Large intestine (tissue), 3 donors: ENCODE measurements around the gene GFM1. TPM values are rescaled to one million over a fixed set of nuclear protein-coding genes. Genes with fewer than 3 reads are reported as not detected.

Experiments
- DNase-seq, 2 donors: peaks; one replicate each; pipeline versions ENCODE4 v3.0.0 to v3.0.0-alpha.2; 2013
- H3K27ac ChIP-seq: one replicate; pipeline ENCODE4 v1.5.1; 2013; ENCODE audit warnings: low read length
- H3K27me3 ChIP-seq: 2 replicates; pipeline ENCODE4 v1.6.1; 2013; ENCODE audit warnings: low read length; ENCODE audit not compliant: control insufficient read depth, insufficient read depth
- H3K36me3 ChIP-seq: 2 replicates; pipeline ENCODE4 v1.6.1; 2013; ENCODE audit warnings: low read length; ENCODE audit not compliant: control insufficient read depth, insufficient read depth
- H3K4me1 ChIP-seq: one replicate; pipeline ENCODE4 v1.6.1; 2013; ENCODE audit warnings: low read length; ENCODE audit not compliant: control insufficient read depth, insufficient read depth
- H3K4me3 ChIP-seq: one replicate; pipeline ENCODE4 v1.5.1; 2013; ENCODE audit warnings: low read length
- H3K9me3 ChIP-seq: one replicate; pipeline ENCODE4 v1.6.1; 2013; ENCODE audit warnings: mild to moderate bottlenecking, low read depth, low read length, moderate library complexity; ENCODE audit not compliant: control insufficient read depth
- WGBS: methylation state at CpG from one replicate; pipeline ENCODE4 v1.1.5; 2013; ENCODE audit warnings: low lambda C conversion rate; ENCODE audit not compliant: insufficient coverage; 5-methylcytosine and 5-hydroxymethylcytosine counted together
- polyA plus RNA-seq: library from polyadenylated mRNA; unstranded; fragments of 120-200 nt; gene quantifications from one replicate; pipeline ENCODE4 v1.2.1, GENCODE V29; 2013

The GFM1 gene
- polyA plus RNA-seq, 1 donor: 41.8 TPM

DNA sequence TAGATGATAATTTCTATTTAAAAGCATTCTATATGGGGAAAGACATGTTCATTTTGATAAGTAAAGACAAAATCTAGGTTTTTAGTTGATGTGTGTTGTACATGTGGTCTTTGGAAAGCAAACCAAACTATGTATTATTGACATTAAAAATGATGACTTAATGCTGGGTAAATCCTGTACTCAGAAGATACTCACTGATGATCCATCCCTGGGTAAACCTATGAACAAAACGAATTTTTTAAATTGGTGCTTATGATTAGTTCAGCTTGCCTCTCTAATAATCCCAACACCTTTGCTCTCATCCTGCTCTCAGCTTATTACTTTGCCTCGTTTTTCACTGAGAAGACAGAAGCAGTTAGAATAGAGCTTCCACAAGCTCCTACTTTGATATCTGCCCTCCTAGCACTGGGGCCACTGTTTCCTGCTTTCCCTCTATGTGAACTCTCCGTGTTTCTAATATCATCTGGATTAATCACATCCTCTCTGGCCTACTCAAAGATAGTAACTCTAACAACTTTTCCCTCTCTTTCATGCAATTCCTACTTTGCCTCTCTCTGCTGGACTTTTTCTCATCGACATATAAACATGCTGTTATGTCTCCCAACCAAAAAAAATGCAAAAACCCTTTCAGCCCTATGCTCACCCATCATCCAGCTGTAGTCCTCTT is 58.6 kb downstream of the GFM1 start:
- no peak overlapping the region for H3K4me3 ChIP-seq
- no peaks in the 10 kb centered on the region for H3K4me1 ChIP-seq
- H3K36me3 ChIP-seq: peaks cover 45% of the 10 kb centered on the region
- H3K9me3 ChIP-seq: no peaks in the 10 kb centered on the region
- DNase-seq: no peak
- H3K27me3 ChIP-seq: no peaks in the 10 kb centered on the region
- 96% methylated on average over 3 of the region's 4 CpGs for WGBS
- H3K27ac ChIP-seq: no peak overlapping the region

DNA sequence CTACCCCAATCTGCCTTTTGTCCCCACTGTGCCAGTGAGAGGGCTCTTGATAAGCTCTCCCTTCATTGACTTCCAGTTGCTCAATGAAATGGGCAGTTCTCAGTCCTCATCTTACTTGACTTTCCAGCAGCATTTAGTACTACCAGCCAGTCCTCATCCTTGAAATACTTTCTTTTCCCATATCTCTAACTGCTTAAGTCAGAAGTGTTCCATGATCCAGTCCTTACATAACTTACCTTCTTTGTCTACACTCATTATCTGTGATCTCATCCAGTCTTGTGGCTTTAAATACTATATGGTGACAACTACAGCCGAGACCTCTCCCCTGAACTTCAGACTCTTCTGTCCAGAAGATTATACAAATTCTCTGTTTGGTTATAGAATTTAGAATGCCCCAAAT is 59.2 kb downstream of the GFM1 start:
- Histone ChIP-seq H3K9me3 (no peaks in the 10 kb centered on the region), H3K36me3 (peaks cover 48% of the 10 kb centered on the region), H3K4me3 (no peak overlapping the region), H3K27me3 (no peaks in the 10 kb centered on the region), H3K4me1 (no peaks in the 10 kb centered on the region), H3K27ac (no peak overlapping the region)
- no CpG with 5 or more reads among the region's 1 CpG for WGBS
- DNase-seq: no peak

DNA sequence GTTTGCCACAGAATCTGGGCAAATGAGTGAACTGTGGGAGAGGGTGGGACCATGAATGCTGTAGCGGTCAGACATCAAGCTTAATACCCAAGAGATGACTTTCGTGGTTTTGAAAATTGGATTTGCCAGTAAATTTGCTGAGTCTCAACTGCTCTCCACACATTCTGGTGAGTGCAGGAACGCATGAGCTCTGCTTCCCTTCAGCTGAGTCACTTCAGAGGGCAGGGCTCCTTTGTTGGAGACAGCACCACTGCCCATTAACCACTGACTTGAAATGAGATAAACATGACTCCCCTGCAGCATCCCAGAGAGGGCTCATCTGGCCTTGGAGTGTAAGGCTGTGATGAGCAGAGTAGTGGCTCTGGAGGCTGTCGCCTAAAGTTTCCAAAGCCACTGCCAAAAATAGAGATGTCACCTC is 65.3 kb downstream of the GFM1 start:
- no peak overlapping the region for H3K4me3 ChIP-seq
- H3K27me3 ChIP-seq: no peaks in the 10 kb centered on the region
- H3K36me3 ChIP-seq: peaks cover 62% of the 10 kb centered on the region
- no peaks in the 10 kb centered on the region for H3K9me3 ChIP-seq
- 50% methylated on average over 2 of the region's 4 CpGs for WGBS
- no peak for DNase-seq
- no peaks in the 10 kb centered on the region for H3K4me1 ChIP-seq
- H3K27ac ChIP-seq: no peak overlapping the region

DNA sequence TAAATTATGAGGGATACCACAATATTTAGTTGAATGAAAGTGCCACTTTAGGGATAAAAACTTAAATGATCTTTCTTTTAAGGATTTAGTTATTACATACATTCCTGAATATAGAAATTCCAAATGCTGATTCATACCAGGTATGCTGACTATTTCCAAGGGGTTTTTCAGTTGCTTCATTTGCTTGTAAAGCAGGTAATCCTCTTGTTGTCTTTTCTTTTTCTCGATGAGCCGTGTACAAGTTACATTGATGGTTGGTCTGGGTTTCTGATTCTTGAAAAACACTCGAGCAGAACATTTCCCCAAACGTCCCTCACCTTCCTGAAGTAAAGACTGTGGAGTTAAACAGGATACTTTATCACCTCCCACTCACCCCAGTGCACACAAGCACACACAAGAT is 66.3 kb downstream of the GFM1 start:
- Histone ChIP-seq H3K4me3 (no peak overlapping the region), H3K27me3 (no peaks in the 10 kb centered on the region), H3K4me1 (no peaks in the 10 kb centered on the region), H3K27ac (no peak overlapping the region), H3K9me3 (no peaks in the 10 kb centered on the region), H3K36me3 (peaks cover 55% of the 10 kb centered on the region)
- WGBS: no CpG with 5 or more reads among the region's 4 CpGs
- no peak for DNase-seq

DNA sequence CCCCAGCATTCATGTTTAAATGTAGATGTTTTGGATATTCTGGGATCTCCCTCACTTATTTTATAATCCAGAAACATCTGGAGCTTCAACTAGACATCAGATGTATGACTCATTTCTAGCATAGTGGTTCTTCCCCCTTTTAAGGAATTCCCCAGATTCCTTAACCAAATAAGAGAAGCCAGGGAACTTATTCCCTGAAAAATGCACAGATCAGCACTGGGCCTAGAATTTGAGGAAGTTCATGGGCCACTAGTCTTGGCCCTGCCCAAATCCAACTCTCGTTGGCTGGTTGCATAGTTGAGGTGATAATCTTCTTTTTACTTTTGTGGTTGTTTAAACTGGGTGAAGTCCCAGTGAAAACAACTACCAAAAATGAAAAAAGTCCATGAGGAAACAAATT is 67.6 kb downstream of the GFM1 start:
- no peak for DNase-seq
- H3K27me3 ChIP-seq: no peaks in the 10 kb centered on the region
- no CpG with 5 or more reads among the region's 1 CpG for WGBS
- peaks cover 53% of the 10 kb centered on the region for H3K36me3 ChIP-seq
- no peaks in the 10 kb centered on the region for H3K9me3 ChIP-seq
- no peaks in the 10 kb centered on the region for H3K4me1 ChIP-seq
- no peak overlapping the region for H3K4me3 ChIP-seq
- H3K27ac ChIP-seq: no peak overlapping the region

DNA sequence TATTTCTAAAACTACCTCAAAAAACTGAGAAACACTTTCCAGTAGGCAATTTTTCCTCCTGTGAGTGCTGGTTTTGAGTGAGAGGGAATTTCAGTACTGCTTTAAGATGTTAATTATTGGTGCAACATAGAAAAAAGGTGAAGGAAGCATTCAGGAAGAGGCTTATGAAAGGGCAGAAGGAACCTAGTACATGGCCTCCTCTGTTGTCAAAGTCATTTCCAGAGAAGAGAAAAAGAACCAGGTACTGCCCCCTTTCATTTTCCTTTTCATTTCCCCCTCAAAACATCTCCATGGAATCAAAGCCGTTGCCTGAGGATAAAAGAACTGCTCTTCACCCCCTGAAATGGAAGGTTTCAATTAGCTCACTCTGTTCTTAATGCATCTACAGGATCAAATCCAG is 68.1 kb downstream of the GFM1 start:
- Histone ChIP-seq H3K4me1 (no peaks in the 10 kb centered on the region), H3K36me3 (peaks cover 56% of the 10 kb centered on the region), H3K9me3 (no peaks in the 10 kb centered on the region), H3K27ac (no peak overlapping the region), H3K27me3 (no peaks in the 10 kb centered on the region), H3K4me3 (no peak overlapping the region)
- DNase-seq: no peak
- WGBS: no CpG with 5 or more reads among the region's 1 CpG

DNA sequence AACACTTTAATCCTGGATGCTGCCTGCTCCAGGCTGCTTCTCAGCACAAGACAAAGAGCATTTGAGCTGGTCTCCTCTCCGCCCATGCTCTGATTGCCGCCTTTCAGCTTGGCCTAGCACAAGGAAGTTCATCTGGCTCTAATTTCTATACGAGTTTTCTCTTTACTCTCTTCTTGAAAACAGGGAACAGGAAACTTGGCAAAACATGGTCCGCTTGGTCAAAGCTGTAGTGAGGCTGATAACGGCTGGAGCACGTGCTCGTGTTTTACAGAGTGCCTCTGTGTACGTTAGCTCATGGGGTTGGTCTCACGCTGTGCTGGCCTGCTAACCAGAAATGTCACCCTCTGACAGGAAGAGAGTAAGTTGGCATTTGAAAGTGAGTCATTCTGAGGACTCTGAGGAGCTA is 68.8 kb downstream of the GFM1 start:
- WGBS: 80% methylated on average over 1 of the region's 9 CpGs
- no peak for DNase-seq
- H3K4me3 ChIP-seq: no peak overlapping the region

DNA sequence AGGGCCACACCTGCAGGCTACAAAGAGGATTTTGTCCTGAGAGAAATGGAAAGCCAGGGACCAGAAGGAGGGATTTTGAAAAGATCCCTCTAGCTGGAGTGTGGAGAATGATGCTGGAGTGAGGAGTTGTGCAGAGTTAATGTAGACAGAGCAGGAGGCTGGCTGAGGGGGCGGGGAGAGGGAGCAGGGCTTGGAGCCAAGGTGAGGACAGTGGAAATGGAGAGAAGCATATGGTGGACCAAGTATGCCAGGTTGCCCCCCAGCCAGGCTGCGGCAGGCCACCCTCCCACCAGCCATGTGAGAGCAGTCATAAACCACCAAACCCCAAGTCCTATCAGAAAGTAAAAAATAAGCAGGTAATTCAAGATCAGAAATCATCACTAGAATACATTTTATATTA is 73.2 kb downstream of the GFM1 start:
- peaks cover 3% of the 10 kb centered on the region for H3K4me1 ChIP-seq
- no peaks in the 10 kb centered on the region for H3K27me3 ChIP-seq
- WGBS: no CpG with 5 or more reads among the region's 2 CpGs
- H3K9me3 ChIP-seq: no peaks in the 10 kb centered on the region
- H3K36me3 ChIP-seq: peaks cover 39% of the 10 kb centered on the region
- no peak overlapping the region for H3K4me3 ChIP-seq
- no peak overlapping the region for H3K27ac ChIP-seq
- DNase-seq: no peak

More for the DNA sequence above, 68.8 kb downstream of the GFM1 start:
- Histone ChIP-seq H3K27me3 (no peaks in the 10 kb centered on the region), H3K9me3 (no peaks in the 10 kb centered on the region), H3K27ac (no peak overlapping the region), H3K36me3 (peaks cover 56% of the 10 kb centered on the region), H3K4me1 (no peaks in the 10 kb centered on the region)

DNA sequence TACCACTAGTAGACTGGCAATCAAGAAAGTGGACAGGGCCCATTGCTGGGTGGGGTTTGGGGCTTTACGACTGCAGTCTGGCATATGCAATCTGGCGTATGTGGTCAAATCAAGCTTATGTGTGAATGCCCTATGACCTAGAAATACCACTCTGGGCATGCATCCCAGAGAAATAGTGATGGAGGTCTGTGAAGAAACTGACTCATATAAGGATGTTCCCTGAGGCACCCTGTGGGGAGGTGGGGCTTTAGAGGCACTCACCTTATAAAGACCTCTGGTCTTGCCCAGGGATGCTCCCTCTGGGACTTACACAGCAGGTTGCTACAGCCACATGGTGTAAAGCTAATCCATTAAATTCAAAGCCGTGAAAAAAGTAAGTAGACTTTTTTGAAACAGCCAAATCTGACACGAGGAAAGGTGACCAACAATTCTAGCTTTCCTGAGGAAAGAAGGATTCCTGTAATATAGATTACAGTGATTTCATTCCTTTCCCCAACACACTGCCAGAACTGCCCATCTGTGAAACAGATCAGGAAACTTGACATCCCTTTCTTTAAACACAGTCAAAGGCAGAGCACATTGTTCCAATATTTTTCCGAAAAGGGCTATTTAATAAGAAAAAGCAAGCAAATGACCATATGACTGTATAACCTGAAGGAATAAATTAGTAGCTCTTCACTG is 74.3 kb downstream of the GFM1 start:
- no peak overlapping the region for H3K27ac ChIP-seq
- 100% methylated on average over 1 of the region's 5 CpGs for WGBS
- DNase-seq: no peak

DNA sequence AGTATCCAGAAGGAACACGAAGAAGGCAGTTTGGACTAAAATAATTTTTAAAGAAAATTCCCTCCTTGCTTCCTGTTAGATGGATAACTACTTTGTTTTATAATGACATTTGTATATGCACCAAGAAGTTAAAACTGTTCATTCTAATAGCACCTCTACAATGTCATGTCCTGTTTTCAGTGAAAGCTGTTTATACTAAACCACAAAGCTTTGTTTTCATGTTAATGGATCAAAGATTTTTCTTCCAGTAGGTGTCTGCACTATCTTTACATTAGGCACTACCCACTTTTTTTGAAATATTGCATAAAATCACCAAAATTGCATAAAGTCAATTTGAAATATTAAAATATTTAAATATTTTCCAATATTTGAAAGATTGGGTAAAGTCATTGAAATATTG is 77.8 kb downstream of the GFM1 start:
- Histone ChIP-seq H3K4me1 (peaks cover 34% of the 10 kb centered on the region), H3K4me3 (no peak overlapping the region), H3K27me3 (no peaks in the 10 kb centered on the region), H3K9me3 (no peaks in the 10 kb centered on the region), H3K36me3 (peaks cover 16% of the 10 kb centered on the region), H3K27ac (peak overlapping the region; percentile 29)
- no peak for DNase-seq
- 80% methylated on average over 1 of the region's 1 CpG for WGBS

More for the DNA sequence above, 74.3 kb downstream of the GFM1 start:
- H3K4me3 ChIP-seq: no peak overlapping the region
- peaks cover 10% of the 10 kb centered on the region for H3K4me1 ChIP-seq
- no peaks in the 10 kb centered on the region for H3K27me3 ChIP-seq
- peaks cover 30% of the 10 kb centered on the region for H3K36me3 ChIP-seq
- H3K9me3 ChIP-seq: no peaks in the 10 kb centered on the region

DNA sequence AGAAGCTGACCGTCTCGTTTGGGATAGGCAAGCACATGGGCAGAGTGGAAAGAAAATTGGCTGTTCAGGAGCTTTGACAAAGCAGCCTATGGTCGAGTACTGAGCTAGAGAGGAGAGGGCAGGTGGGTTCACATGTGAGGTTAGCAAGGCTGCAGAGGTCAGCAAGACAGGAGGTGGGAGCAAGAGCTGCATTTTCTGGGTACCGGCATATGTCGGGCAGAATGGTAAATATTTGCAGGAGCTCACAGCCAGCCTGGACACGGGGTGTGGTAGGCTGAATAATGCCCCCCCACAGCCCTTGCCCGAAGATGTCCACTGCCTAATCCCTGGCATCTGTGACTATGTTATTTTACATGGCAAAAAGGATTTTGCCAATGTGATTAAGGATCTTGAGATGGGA is 79.7 kb downstream of the GFM1 start:
- H3K4me1 ChIP-seq: peaks cover 39% of the 10 kb centered on the region
- no peaks in the 10 kb centered on the region for H3K9me3 ChIP-seq
- peak overlapping the region; percentile 74 for H3K27ac ChIP-seq
- peaks cover 11% of the 10 kb centered on the region for H3K36me3 ChIP-seq
- H3K4me3 ChIP-seq: no peak overlapping the region
- no CpG with 5 or more reads among the region's 7 CpGs for WGBS
- no peak for DNase-seq
- H3K27me3 ChIP-seq: no peaks in the 10 kb centered on the region
